ENCODE data around the gene BHLHE40. TPM values are rescaled to one million over a fixed set of nuclear protein-coding genes. Genes with fewer than 3 reads are reported as not detected.

The BHLHE40 gene
- total RNA-seq, 8 experiments from 2014 or later, result 0.96 to 66.6 (median 30.0) TPM

GRCh38 chr3:4981294-4981664 is 2.0 kb downstream of the BHLHE40 start:
- WGBS, 10 experiments, result 0 to 49% (median 31%) methylated on average over 1 to 3 of the region's 3 CpGs; no CpG with 5 or more reads in 1 of the 10 experiments
- Histone ChIP-seq H3K4me3 (peak overlapping the region; percentile 48 to 89 (median 74)), H3K4me1 (replicated peaks in 1 of 2) (peaks cover 38 to 40% of the 10 kb centered on the region in 2 donors), H3K27ac (no peak overlapping the region)
- ATAC-seq (replicated peaks in 6 of 8), result no peak
- in situ Hi-C loops (cut with MboI; ENCODE audit: low pct_unique_long_range_greater_than_20kb in 2 of 9, low sequenced_read_pairs in 9 of 9, unreplicated experiment in 9 of 9), result loop anchor here in 2 of 9 experiments (25.0 kb wide), 2 partner anchors 244 to 269 kb away; no protein-coding TSS in a partner anchor

DNA sequence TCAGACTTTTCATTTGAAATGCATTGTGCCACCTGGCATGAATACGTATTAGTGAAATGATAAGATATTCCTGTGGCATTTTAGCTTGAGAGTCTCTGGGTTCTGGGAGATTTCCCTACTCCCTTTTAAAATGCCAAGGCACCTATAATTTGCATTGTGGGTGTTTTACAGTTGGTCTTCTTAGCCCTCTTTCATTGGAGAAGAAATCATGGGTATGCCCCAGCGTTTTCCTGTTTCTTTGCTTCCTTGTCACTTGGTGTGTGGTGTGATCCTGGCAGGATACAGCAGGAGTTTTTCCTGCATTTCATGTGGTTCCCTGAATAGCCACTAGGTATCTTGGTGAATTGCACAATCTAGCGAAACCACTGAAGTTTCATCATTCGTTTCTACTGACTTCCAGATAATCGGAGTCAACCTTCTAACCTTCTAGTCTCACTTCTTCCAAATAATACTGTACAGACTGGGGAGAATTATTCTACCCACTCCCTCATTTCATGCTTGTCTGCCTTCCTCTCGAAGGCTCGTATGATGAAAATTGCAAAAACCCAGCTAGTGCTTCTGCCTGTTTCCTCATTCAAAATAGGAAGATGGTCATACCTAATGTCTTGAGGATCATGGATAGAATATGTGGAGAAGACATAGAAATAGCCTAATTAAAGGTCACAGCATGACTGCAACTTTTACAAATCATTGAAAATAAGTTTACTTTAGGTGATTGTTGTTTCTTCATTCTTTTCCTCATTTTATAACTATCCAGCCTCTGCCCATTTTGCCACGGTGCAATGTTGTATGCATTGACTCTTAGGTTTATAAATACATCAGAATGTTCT is 2.6 kb downstream of the BHLHE40 start:
- in situ Hi-C loops (cut with MboI; ENCODE audit: low pct_unique_long_range_greater_than_20kb in 2 of 9, low sequenced_read_pairs in 9 of 9, unreplicated experiment in 9 of 9), result loop anchor here in 2 of 9 experiments (25.0 kb wide), 2 partner anchors 245 to 270 kb away; no protein-coding TSS in a partner anchor
- Histone ChIP-seq H3K4me1 (replicated peaks in 1 of 2) (peaks cover 38 to 45% of the 10 kb centered on the region in 2 donors), H3K4me3 (peak overlapping the region; percentile 48 to 89 (median 74)), H3K27ac (no peak overlapping the region)
- ATAC-seq (replicated peaks in 6 of 8), result no peak
- WGBS, 10 experiments, result 7 to 83% (median 45%) methylated on average over 1 to 8 of the region's 8 CpGs; no CpG with 5 or more reads in 1 of the 10 experiments

- whole genome bisulfite sequencing, 10 experiments, result 30 to 96% (median 87%) methylated on average over 3 to 24 of the region's 40 CpGs
- Histone ChIP-seq H3K4me3 (peak overlapping the region in 2 of 5 donors; percentile 74 to 89), H3K4me1 (replicated peaks in 1 of 2) (peaks cover 38 to 40% of the 10 kb centered on the region in 2 donors), H3K27ac (no peak overlapping the region)
- ATAC-seq (replicated peaks in 6 of 8), result no peak
- in situ Hi-C loops (cut with MboI; ENCODE audit: low pct_unique_long_range_greater_than_20kb in 2 of 9, low sequenced_read_pairs in 9 of 9, unreplicated experiment in 9 of 9), result loop anchor here in 2 of 9 experiments (25.0 kb wide), 2 partner anchors 246 to 271 kb away; no protein-coding TSS in a partner anchor
Measured at GRCh38 chr3:4982773-4983738, 3.8 kb downstream of the BHLHE40 start.

DNA sequence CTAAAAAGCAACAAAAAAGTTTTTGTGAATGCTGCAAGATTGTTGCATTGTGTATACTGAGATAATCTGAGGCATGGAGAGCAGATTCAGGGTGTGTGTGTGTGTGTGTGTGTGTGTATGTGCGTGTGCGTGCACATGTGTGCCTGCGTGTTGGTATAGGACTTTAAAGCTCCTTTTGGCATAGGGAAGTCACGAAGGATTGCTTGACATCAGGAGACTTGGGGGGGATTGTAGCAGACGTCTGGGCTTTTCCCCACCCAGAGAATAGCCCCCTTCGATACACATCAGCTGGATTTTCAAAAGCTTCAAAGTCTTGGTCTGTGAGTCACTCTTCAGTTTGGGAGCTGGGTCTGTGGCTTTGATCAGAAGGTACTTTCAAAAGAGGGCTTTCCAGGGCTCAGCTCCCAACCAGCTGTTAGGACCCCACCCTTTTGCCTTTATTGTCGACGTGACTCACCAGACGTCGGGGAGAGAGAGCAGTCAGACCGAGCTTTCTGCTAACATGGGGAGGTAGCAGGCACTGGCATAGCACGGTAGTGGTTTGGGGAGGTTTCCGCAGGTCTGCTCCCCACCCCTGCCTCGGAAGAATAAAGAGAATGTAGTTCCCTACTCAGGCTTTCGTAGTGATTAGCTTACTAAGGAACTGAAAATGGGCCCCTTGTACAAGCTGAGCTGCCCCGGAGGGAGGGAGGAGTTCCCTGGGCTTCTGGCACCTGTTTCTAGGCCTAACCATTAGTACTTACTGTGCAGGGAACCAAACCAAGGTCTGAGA is 4.7 kb downstream of the BHLHE40 start:
- WGBS, 10 experiments, result 4 to 41% (median 20%) methylated on average over 1 to 5 of the region's 16 CpGs; no CpG with 5 or more reads in 5 of the 10 experiments
- in situ Hi-C loops (cut with MboI; ENCODE audit: low pct_unique_long_range_greater_than_20kb in 2 of 9, low sequenced_read_pairs in 9 of 9, unreplicated experiment in 9 of 9), result loop anchor here in 2 of 9 experiments (25.0 kb wide), 2 partner anchors 247 to 272 kb away; no protein-coding TSS in a partner anchor
- ATAC-seq (replicated peaks in 6 of 8), result peak in 2 of 8 experiments; percentile 0
- no peak overlapping the region for H3K27ac ChIP-seq
- H3K4me1 ChIP-seq (replicated peaks in 1 of 2), result peaks cover 38 to 40% of the 10 kb centered on the region in 2 donors
- H3K4me3 ChIP-seq, result peak overlapping the region in 2 of 5 donors; percentile 17 to 89

DNA sequence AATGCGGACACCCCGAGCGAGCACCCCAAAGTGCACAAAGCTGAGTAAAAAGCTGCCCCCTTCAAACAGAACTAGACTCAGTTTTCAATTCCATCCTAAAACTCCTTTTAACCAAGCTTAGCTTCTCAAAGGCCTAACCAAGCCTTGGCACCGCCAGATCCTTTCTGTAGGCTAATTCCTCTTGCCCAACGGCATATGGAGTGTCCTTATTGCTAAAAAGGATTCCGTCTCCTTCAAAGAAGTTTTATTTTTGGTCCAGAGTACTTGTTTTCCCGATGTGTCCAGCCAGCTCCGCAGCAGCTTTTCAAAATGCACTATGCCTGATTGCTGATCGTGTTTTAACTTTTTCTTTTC is 5.3 kb downstream of the BHLHE40 start:
- Histone ChIP-seq H3K4me1 (replicated peaks in 1 of 2) (peaks cover 38 to 40% of the 10 kb centered on the region in 2 donors), H3K4me3 (peak overlapping the region in 2 of 5 donors; percentile 17 to 89), H3K27ac (no peak overlapping the region)
- ATAC-seq (replicated peaks in 6 of 8), result no peak
- in situ Hi-C loops (cut with MboI; ENCODE audit: low pct_unique_long_range_greater_than_20kb in 2 of 9, low sequenced_read_pairs in 9 of 9, unreplicated experiment in 9 of 9), result loop anchor here in 2 of 9 experiments (25.0 kb wide), 2 partner anchors 247 to 272 kb away; no protein-coding TSS in a partner anchor
- 24 to 93% (median 84%) methylated on average over 3 to 9 of the region's 9 CpGs for WGBS, 10 experiments

DNA sequence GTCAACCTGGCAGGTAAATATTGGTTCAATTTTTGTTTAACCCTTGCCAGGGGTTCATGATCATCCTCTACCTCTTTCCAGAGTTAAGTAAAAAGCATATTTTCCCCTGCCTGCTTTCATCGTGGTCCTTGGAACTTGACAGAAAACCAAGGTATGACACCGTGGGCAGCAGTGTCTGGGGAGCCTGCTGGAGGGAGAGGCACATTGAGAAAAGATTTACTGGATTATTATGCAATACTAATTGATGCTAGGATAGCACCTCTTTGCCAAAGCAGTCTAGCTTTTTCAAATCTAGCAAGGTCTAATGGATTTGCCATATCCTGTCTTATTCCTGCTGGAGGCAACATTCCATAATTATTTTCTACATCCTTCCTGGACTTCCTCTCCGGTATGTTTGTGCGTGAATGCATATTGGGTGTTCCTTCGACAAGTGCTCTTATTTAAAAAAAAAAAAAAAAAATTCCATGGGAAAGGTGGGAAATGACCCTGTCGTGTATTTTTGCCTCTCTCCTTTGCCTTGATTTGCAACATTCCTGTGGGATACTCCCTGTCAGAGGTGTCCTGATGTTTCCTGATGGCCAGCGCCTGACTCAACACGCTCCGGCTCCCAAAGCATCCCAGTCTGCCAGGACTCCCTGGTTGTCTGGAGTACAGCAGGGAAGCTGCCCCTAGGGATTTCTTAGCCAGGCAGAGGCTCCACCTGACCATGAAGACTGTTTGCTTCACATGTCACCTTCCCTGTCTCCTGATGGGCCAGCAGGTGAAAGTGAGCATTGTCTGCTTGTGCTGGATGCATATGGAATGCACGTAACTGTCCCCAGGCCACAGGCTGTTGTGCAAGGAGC is 6.3 kb downstream of the BHLHE40 start:
- Histone ChIP-seq H3K27ac (no peak overlapping the region), H3K4me3 (peak overlapping the region in 1 of 5 donors; percentile 21), H3K4me1 (replicated peaks in 1 of 2) (peaks cover 38 to 40% of the 10 kb centered on the region in 2 donors)
- ATAC-seq (replicated peaks in 6 of 8), result peak in 7 of 8 experiments; percentile 3 to 34 (median 18)
- 5 to 100% (median 66%) methylated on average over 1 to 8 of the region's 10 CpGs; no CpG with 5 or more reads in 1 of the 10 experiments for WGBS, 10 experiments
- in situ Hi-C loops (cut with MboI; ENCODE audit: low pct_unique_long_range_greater_than_20kb in 2 of 9, low sequenced_read_pairs in 9 of 9, unreplicated experiment in 9 of 9), result loop anchor here in 2 of 9 experiments (25.0 kb wide), 2 partner anchors 248 to 273 kb away; no protein-coding TSS in a partner anchor

DNA sequence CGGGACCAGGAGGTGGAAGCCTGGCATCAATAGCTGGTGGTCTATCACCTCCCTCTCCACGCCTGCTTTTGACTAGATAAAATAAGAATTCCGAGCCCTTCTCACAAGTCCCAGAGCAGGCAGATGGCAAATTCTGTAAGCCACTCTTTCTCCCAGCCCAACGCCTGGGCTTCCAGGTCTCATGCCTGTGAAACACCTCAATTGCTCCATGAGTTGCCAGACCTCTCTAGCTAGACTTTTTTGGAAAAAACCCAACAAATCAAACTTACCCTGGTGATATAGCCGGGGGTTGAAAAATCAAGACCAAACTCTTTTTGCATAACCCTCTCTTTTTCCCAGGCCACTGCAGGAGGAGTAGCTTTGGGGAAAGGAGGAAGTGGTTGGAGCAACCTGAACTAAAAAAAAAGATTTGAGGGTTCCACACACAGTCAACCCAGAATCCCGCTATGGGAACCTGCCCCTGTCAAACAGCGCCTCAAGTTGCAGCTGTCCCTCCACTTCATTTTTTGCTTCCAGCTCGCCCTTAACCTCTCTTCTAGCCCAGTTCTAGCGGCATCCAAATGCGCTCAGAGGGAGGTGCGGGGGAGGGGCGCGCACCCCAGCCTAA is 7.0 kb downstream of the BHLHE40 start:
- in situ Hi-C loops (cut with MboI; ENCODE audit: low pct_unique_long_range_greater_than_20kb in 2 of 9, low sequenced_read_pairs in 9 of 9, unreplicated experiment in 9 of 9), result loop anchor here in 2 of 9 experiments (25.0 kb wide), 2 partner anchors 249 to 274 kb away; no protein-coding TSS in a partner anchor
- Histone ChIP-seq H3K27ac (peak overlapping the region in 1 of 2 donors; percentile 80), H3K4me3 (peak overlapping the region in 4 of 5 donors; percentile 17 to 26 (median 20)), H3K4me1 (replicated peaks in 1 of 2) (peaks cover 38 to 40% of the 10 kb centered on the region in 2 donors)
- 0 to 70% (median 38%) methylated on average over 1 to 8 of the region's 13 CpGs; no CpG with 5 or more reads in 1 of the 10 experiments for WGBS, 10 experiments
- ATAC-seq (replicated peaks in 6 of 8), result peak in 7 of 8 experiments; percentile 4 to 58 (median 54)

DNA sequence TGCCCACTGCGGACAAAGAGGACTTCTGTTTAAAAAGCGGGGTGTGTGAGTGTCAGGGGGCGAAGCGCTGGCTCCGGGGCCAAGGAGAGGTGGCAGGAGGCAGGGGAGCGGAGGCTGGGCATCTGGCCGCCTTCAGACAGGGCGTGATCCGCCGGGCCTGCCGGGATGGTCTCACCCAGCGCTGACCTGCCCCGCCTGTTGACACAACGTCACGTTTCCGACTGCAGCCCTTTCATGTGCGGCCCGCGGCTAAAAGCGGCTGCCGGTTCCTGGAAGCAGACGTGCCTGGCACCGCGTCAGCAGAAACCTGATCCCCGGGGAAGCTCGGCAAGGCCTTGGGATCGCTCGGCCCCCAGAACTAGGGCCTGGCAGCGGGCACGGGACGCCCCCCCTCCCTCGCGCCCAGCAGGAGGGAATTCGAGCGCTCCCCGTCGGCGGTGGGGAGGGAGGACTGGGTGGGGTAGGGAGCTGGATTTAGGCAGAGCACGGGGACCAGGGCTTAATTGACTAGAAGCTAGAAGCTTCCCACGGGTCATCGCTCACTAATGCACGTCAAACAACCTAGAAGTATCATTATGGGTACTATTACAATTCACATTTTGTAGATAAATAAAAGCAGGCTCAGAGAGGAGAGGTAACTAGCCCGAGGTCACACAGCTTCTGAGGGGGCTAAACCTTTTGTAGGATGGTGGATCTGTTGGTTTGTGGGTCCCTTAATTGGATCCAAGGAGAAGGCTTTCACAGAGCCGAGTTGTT is 7.7 kb downstream of the BHLHE40 start:
- ATAC-seq (replicated peaks in 6 of 8), result peak; percentile 49 to 94 (median 89)
- in situ Hi-C loops (cut with MboI; ENCODE audit: low pct_unique_long_range_greater_than_20kb in 2 of 9, low sequenced_read_pairs in 9 of 9, unreplicated experiment in 9 of 9), result loop anchor here in 2 of 9 experiments (25.0 kb wide), 2 partner anchors 250 to 275 kb away; no protein-coding TSS in a partner anchor
- H3K4me3 ChIP-seq, result peak overlapping the region; percentile 1 to 26 (median 20)
- H3K27ac ChIP-seq, result peak overlapping the region; percentile 5 to 80
- WGBS, 10 experiments, result 1 to 20% (median 8%) methylated on average over 1 to 14 of the region's 44 CpGs; no CpG with 5 or more reads in 3 of the 10 experiments
- peaks cover 36 to 38% of the 10 kb centered on the region in 2 donors for H3K4me1 ChIP-seq (replicated peaks in 1 of 2)

DNA sequence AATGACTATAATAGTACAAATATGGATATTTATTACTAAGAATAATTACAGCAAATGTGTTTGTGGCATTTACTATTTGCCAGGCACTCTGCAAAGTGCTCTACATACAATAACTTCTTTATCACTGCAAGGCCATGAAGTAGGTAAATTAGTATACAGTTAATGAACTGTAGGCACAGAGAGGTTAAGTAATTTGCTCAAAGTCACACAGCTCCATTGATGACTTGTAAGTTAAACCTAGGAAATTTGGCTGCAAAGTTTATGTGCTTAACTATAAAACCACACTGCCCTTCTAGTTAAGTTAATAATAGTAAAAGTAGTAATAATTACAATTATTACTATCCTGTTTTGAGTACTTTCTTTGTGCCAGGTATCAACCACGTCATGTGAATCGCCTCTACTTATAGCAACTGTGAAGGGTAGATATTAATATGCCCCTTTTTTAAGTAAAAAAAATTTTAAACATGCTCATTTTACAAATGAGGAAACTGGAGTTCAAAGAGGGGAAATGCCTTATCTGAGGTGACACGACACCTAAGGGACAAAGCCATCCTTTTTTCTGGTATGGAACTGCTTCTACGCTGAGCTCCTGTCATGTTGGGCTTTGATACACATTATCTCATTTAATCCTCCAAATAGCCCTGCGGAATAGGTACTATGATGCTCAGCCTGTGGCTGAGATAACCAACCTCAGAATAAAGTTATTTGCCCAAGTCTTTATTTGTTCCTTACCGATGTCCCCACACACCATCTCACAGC is 8.5 kb downstream of the BHLHE40 start:
- ATAC-seq (replicated peaks in 6 of 8), result no peak
- Histone ChIP-seq H3K4me3 (no peak overlapping the region), H3K27ac (peak overlapping the region in 1 of 2 donors; percentile 80), H3K4me1 (replicated peaks in 1 of 2) (peaks cover 33 to 38% of the 10 kb centered on the region in 2 donors)
- in situ Hi-C loops (cut with MboI; ENCODE audit: low pct_unique_long_range_greater_than_20kb in 2 of 9, low sequenced_read_pairs in 9 of 9, unreplicated experiment in 9 of 9), result loop anchor here in 2 of 9 experiments (25.0 kb wide), 2 partner anchors 250 to 275 kb away; no protein-coding TSS in a partner anchor
- 78 to 100% (median 94%) methylated on average over 1 to 6 of the region's 6 CpGs; no CpG with 5 or more reads in 1 of the 10 experiments for WGBS, 10 experiments

Measured in motor neuron (in vitro differentiated cells).